Effector memory CD4-positive, alpha-beta T cell (primary cell): ENCODE data around the gene NDOR1.
"Not testable (repeated sequence)": the region's sequence is repeated elsewhere in the genome, so short reads cannot be mapped to it uniquely, and the experiment has no call there.

Experiments
- DNase-seq, 3 donors: peaks; one replicate each; pipeline ENCODE4 v3.0.0-alpha.2; 2020
- H3K27ac ChIP-seq: 2 replicates; pipeline ENCODE4 v1.7.0; 2013; ENCODE audit warnings: mild to moderate bottlenecking, low read length, moderate library complexity; ENCODE audit not compliant: insufficient read depth, poor library complexity, severe bottlenecking
- H3K27me3 ChIP-seq: replicated peaks from 2 replicates; pipeline ENCODE4 v1.7.0; 2013; ENCODE audit warnings: mild to moderate bottlenecking, low read length; ENCODE audit not compliant: insufficient read depth, control insufficient read depth, poor library complexity, severe bottlenecking
- H3K36me3 ChIP-seq: 2 replicates; pipeline ENCODE4 v1.7.0; 2013; ENCODE audit warnings: mild to moderate bottlenecking, low read length, moderate library complexity; ENCODE audit not compliant: control insufficient read depth, insufficient read depth
- H3K4me1 ChIP-seq: 2 replicates; pipeline ENCODE4 v1.7.0; 2013; ENCODE audit warnings: low read length, mild to moderate bottlenecking; ENCODE audit not compliant: control insufficient read depth, insufficient read depth, poor library complexity, severe bottlenecking
- H3K4me3 ChIP-seq: 2 replicates; pipeline ENCODE4 v1.7.0; 2013; ENCODE audit warnings: low read length, low read depth, mild to moderate bottlenecking; ENCODE audit not compliant: insufficient read depth, poor library complexity, severe bottlenecking
- H3K9me3 ChIP-seq: 2 replicates; pipeline ENCODE4 v1.7.0; 2013; ENCODE audit warnings: mild to moderate bottlenecking, low read length, moderate library complexity; ENCODE audit not compliant: control insufficient read depth

NDOR1 gene

DNA sequence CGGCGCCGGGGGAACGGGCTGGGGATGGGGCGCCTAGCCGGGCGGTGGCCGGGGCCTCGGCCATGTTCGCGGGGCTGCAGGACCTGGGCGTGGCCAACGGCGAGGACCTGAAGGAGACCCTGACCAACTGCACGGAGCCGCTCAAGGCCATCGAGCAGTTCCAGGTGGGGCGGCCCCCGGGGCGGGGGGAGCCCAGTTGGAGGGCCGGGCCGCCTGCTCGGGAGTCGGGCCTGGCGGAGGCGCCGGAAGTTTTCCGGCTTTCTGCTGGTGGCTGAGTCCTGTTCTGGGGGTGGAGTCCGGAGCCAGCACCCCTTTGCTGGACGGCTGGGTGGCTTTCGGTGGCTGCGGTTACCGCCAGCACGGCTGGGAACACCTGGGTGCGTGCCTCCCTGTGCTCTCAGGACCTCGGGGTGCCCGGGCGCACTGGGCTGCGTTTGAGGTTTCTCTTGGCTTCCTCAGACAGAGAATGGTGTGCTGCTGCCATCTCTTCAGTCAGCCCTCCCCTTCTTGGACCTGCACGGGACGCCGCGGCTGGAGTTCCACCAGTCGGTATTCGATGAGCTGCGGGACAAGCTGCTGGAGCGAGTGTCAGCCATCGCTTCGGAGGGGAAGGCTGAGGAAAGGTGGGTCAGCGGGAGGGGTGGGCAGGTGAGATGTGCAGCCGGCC, 50.1 kb downstream of the NDOR1 start:
- peaks cover 21% of the 10 kb centered on the region for H3K4me1 ChIP-seq
- H3K36me3 ChIP-seq = peaks cover 12% of the 10 kb centered on the region
- peak overlapping the region; percentile 80 for H3K4me3 ChIP-seq
- no peaks in the 10 kb centered on the region for H3K9me3 ChIP-seq
- H3K27ac ChIP-seq = peak overlapping the region; percentile 69
- DNase-seq = no peak
- H3K27me3 ChIP-seq = no peaks in the 10 kb centered on the region

DNA sequence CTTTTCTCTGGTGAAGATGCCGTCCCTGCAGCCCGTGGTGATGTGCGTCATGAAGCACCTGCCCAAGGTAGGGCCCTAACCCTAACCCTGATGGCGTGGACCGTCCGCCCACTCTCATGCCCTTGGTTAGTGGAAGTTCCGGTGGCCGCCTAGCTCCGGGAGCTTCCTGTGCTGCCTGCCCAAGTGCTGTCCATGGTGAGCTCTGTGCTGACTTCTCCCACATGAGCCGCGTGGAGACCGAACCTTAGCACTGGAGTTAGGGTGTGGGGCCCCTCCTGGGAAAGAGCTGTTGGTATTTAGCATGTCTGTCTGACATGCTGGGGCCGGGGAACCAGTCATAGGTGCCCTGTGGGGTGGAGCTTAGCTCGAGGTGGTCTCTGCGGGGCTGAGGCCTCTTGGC, 50.9 kb downstream of the NDOR1 start:
- H3K27ac ChIP-seq = no peak overlapping the region
- DNase-seq = no peak
- H3K4me1 ChIP-seq = peaks cover 21% of the 10 kb centered on the region
- H3K36me3 ChIP-seq = peaks cover 12% of the 10 kb centered on the region
- H3K4me3 ChIP-seq = peak overlapping the region; percentile 80
- H3K27me3 ChIP-seq = no peaks in the 10 kb centered on the region
- no peaks in the 10 kb centered on the region for H3K9me3 ChIP-seq

DNA sequence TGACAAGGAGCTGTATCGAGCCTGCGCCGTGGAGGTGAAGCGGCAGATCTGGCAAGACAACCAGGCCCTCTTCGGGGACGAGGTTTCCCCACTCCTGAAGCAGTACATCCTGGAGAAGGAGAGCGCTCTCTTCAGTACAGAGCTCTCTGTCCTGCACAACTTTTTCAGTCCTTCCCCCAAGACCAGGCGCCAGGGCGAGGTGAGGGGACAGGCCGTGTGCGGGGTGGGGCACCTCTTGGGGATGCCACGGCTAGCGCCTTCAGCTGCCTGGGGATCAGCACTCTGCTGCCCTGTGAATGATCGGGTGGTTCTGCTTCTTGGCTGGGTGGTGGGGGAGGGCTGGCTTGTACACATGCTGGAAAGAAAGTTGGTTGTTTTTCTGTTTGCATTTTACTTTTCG, 51.4 kb downstream of the NDOR1 start:
- Histone ChIP-seq H3K27me3 (no peaks in the 10 kb centered on the region), H3K4me1 (peaks cover 21% of the 10 kb centered on the region), H3K9me3 (no peaks in the 10 kb centered on the region), H3K27ac (no peak overlapping the region), H3K36me3 (peaks cover 12% of the 10 kb centered on the region), H3K4me3 (no peak overlapping the region)
- DNase-seq = no peak

DNA sequence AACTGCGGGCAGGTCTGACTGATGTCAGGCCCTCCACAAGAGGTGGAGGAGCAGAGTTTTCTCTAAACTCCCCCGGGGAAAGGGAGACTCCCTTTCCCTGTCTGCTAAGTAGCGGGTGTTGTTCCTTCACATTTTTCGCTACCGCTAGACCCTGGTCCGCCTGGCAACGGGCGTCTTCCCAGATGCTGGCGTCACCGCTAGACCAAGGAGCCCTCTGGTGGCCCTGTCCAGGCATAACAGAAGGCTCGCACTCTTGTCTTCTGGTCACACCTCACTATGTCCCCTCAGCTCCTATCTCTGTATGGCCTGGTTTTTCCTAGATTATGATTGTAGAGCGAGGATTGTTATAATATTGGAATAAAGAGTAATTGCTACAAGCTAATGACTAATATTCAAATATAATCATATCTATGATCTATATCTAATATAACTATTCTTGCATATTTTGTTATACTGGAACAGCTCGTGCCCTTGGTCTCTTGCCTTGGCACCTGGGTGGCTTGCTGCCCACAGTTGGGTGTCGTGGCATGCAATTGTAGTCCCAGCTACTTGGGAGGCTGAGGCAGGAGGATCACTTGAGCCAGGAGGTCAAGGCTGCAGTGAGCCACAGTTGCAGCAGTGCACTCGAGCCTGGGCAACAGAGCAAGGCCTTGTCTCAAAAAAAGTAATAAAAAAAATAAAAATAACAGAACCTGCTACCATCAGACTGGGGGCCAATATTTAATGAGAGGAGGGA, 56.8 kb downstream of the NDOR1 start:
- not testable (repeated sequence) for H3K4me3 ChIP-seq, DNase-seq, H3K9me3 ChIP-seq, H3K27me3 ChIP-seq, H3K4me1 ChIP-seq, H3K27ac ChIP-seq
- peaks cover 41% of the 10 kb centered on the region for H3K36me3 ChIP-seq

DNA sequence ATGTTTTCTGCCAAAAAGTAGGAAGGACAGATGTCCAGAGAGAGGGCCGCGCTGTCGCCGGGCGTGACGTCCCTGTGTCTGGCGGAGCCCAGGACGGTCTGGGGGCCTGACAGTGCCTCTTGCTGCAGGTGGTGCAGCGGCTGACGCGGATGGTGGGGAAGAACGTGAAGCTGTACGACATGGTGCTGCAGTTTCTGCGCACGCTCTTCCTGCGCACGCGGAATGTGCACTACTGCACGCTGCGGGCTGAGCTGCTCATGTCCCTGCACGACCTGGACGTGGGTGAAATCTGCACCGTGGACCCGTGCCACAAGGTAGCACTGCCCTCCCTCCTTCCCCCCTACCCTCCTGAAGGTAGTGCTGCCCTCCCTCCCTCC, 57.4 kb downstream of the NDOR1 start:
- Histone ChIP-seq H3K9me3 (no peaks in the 10 kb centered on the region), H3K27ac (no peak overlapping the region), H3K27me3 (no peaks in the 10 kb centered on the region), H3K4me1 (no peaks in the 10 kb centered on the region), H3K4me3 (no peak overlapping the region), H3K36me3 (peaks cover 44% of the 10 kb centered on the region)
- no peak for DNase-seq

DNA sequence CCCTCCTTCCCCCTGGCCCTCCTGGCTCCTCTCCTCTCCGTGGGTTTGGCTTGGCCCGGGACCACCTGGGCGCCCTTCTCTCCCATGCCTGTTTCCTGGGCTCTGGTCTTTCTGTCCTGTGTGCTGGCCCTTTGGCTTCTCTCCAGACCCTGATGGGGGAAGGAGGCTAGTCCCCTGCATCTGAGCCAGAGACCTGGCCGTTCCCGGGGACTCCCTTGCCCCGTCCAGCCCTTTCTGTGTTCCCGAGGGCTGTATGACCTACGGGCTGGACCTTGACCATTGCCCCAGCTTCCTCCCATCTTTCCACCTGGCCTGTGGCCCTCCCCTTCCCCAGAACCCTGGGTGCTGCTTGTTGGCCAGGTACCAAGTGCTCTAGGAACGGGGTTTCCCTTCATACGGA, 58.0 kb downstream of the NDOR1 start:
- Histone ChIP-seq H3K36me3 (peaks cover 44% of the 10 kb centered on the region), H3K4me1 (no peaks in the 10 kb centered on the region)

DNA sequence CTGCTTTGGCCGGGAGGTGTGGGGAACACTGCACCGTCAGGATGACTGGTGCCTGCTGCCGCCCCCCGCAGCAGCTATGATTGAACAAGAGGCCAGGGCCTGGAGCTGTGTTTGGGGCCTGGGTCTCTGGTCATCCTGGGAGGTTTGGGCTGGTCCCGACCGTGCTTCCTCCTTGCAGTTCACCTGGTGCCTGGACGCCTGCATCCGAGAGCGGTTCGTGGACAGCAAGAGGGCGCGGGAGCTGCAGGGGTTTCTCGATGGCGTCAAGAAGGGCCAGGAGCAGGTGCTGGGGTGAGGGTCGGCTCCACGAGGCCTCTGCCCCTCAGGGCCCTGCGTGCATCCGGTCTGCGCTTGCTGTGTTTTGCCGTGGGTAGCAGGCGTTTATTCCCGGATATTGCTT, 58.6 kb downstream of the NDOR1 start:
- H3K36me3 ChIP-seq = peaks cover 43% of the 10 kb centered on the region
- H3K27ac ChIP-seq = no peak overlapping the region
- no peak overlapping the region for H3K4me3 ChIP-seq
- no peaks in the 10 kb centered on the region for H3K4me1 ChIP-seq
- no peaks in the 10 kb centered on the region for H3K27me3 ChIP-seq
- H3K9me3 ChIP-seq = no peaks in the 10 kb centered on the region
- DNase-seq = no peak

More for the DNA sequence above, 58.0 kb downstream of the NDOR1 start:
- Histone ChIP-seq H3K4me3 (no peak overlapping the region), H3K27me3 (no peaks in the 10 kb centered on the region), H3K27ac (no peak overlapping the region), H3K9me3 (no peaks in the 10 kb centered on the region)
- DNase-seq = no peak

DNA sequence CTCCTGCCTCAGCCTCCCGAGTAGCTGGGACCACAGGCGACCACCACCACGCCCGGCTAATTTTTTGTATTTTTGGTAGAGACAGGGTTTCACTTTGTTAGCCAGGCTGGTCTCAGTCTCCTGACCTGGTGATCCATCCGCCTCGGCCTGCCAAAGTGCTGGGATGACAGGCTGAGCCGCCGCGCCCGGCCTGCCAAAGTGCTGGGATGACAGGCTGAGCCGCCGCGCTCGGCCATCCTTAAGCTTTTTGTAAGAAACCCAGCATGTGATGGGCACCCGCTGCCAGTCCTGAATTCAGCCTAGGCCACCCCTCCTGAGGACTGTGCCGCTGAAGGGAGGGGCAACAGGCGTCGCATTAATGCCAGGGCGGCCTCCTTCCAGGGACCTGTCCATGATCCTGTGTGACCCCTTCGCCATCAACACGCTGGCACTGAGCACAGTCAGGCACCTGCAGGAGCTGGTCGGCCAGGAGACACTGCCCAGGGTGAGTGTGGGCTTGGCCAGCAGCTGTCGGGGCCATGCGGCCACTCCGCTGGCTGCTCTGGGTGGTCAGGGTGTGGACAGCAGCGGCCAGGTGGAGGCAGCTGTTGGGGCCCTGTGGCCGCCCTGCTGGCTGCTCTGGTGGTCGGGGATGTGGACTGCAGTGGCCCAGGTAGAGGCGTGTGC, 60.1 kb downstream of the NDOR1 start:
- H3K4me1 ChIP-seq = no peaks in the 10 kb centered on the region
- no peak overlapping the region for H3K27ac ChIP-seq
- H3K27me3 ChIP-seq = no peaks in the 10 kb centered on the region
- H3K36me3 ChIP-seq = peaks cover 49% of the 10 kb centered on the region
- DNase-seq = no peak
- no peak overlapping the region for H3K4me3 ChIP-seq
- H3K9me3 ChIP-seq = no peaks in the 10 kb centered on the region

DNA sequence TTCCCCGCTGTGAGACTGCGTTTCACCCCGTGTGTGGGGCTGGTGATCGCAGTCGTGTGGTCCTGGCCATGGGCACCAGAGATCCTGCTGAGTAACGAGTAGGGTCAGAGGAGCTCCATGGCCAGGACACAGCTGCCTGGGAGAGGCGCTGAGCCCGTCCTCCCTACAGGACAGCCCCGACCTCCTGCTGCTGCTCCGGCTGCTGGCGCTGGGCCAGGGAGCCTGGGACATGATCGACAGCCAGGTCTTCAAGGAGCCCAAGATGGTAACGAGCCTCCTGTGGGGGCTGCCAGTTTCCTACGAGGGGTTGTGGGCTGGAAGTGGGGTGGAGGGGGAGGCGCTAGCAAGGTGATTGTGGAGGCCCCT, 60.6 kb downstream of the NDOR1 start:
- Histone ChIP-seq H3K9me3 (no peaks in the 10 kb centered on the region), H3K4me1 (no peaks in the 10 kb centered on the region), H3K36me3 (peaks cover 49% of the 10 kb centered on the region), H3K4me3 (no peak overlapping the region), H3K27ac (no peak overlapping the region), H3K27me3 (no peaks in the 10 kb centered on the region)
- no peak for DNase-seq
